Esophagus squamous epithelium (tissue), 4 donors: Measurements from ENCODE around the gene STON1.

Experiments used
- CTCF ChIP-seq, 6 experiments: fragments of 450-650 bp in 4 of 6; fragments of 200-600 bp in 2 of 6; sonication (generic) in 2 of 6; IDR thresholded peaks; one replicate each; pipeline ENCODE4 v1.5.1; 2016 to 2019; ENCODE audit warnings: antibody characterized with exemption in 6 of 6, mild to moderate bottlenecking in 4 of 6, moderate library complexity in 4 of 6
- POLR2A ChIP-seq, 4 donors: fragments of 450-650 bp; IDR thresholded peaks; one replicate each; pipeline ENCODE4 v1.6.1; 2017; ENCODE audit warnings: antibody characterized with exemption in 4 of 4, mild to moderate bottlenecking in 4 of 4, moderate library complexity in 3 of 4

DNA sequence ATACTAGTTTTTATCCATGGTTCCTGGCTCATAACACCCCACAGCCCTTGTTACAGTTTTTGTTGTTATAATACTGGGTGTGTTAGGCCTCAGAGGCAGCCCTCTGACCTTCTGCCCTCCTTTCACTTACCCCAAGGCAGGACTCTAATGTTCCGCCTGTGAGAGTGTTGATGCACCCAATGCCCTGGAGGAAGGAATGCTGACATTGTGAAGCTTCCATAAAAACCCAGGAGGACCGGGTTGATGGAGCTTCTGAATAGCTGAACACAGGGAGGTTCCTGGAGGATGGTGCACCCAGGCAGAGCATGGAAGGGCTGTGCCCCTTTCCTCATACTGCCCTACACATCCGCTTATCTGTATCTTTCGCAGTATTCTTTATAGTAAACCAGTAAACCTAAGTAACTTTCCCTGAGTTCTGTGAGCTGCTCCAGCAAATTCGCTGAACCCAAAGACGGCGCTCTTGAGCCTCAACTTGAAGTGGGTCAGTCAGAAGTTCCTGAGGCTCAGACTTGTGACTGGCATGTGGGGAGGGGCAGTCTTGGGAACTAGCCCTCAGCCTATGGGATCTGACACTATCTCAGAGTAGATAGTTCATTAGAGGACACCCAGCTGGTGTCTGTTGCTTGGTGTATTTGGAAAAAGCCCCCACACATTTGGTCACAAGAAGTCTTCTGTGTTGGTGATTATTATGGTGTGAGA, 10.4 kb downstream of the STON1 start:
- TF ChIP-seq CTCF (IDR thresholded peaks at IDR 0.05) (no peak), POLR2A (IDR thresholded peaks at IDR 0.05) (no peak)
